Measurements from ENCODE around the gene RGS8. TPM values are rescaled to one million over a fixed set of nuclear protein-coding genes. Genes with fewer than 3 reads are reported as not detected.

RGS8 gene
- total RNA-seq, 1 experiment from 2014 or later: 0.66 TPM

- CTCF ChIA-PET: interaction anchor here (1.0 to 3.6 kb wide), 4 partner anchors 17 to 67 kb away, joined by 3 to 14 read pairs (median 4); no protein-coding TSS in a partner anchor
- no peak overlapping the region for H3K27ac Mint-ChIP-seq
- no peak for DNase-seq (ENCODE audit: low spot score)
These were observed 32.6 kb upstream of the RGS8 start for GRCh38 chr1:182716740-182717720.

GRCh38 chr1:182715531-182715930, 31.1 kb upstream of the RGS8 start:
- H3K9me3 Mint-ChIP-seq: no peaks in the 10 kb centered on the region
- DNase-seq (ENCODE audit: low spot score) (no peak), ATAC-seq (no peak)
- H3K27ac Mint-ChIP-seq: no peak overlapping the region
- ChIA-PET POLR2A (no interaction called here), CTCF (interaction anchor here (3.6 kb wide), 1 partner anchor 15 kb away, joined by 14 read pairs; no protein-coding TSS in a partner anchor)
- H3K4me3 Mint-ChIP-seq: no peak overlapping the region
- H3K36me3 Mint-ChIP-seq: no peaks in the 10 kb centered on the region
- no peaks in the 10 kb centered on the region for H3K27me3 Mint-ChIP-seq (ENCODE audit: low read depth)
- H3K4me1 Mint-ChIP-seq: peaks cover 9% of the 10 kb centered on the region
- TF ChIP-seq NFYB (CRISPR knock-in tag; conservative IDR thresholded peaks at IDR 0.05; ENCODE audit: low read depth): no peak
- no peak for TF ChIP-seq ATF1 (CRISPR knock-in tag; IDR thresholded peaks at IDR 0.05)
- TF ChIP-seq JAZF1 (CRISPR knock-in tag; IDR thresholded peaks at IDR 0.05): no peak
- no peak for TF ChIP-seq FOXK1 (CRISPR knock-in tag; IDR thresholded peaks at IDR 0.05)
- TF ChIP-seq E2F4 (CRISPR knock-in tag; IDR thresholded peaks at IDR 0.05; ENCODE audit: borderline replicate concordance, low read depth): no peak
- TF ChIP-seq PRDM15 (CRISPR knock-in tag; IDR thresholded peaks at IDR 0.05): no peak
- no peak for TF ChIP-seq CBFB (CRISPR knock-in tag; IDR thresholded peaks at IDR 0.05; ENCODE audit: low read depth)
- TF ChIP-seq RELA (CRISPR knock-in tag; IDR thresholded peaks at IDR 0.05; ENCODE audit: borderline replicate concordance): no peak
- no peak for TF ChIP-seq ELF4 (CRISPR knock-in tag; IDR thresholded peaks at IDR 0.05; ENCODE audit: low read depth)
- TF ChIP-seq MAX (CRISPR knock-in tag; IDR thresholded peaks at IDR 0.05): no peak
- no peak for TF ChIP-seq ZNF532 (CRISPR knock-in tag; IDR thresholded peaks at IDR 0.05; ENCODE audit: borderline replicate concordance)
- no peak for TF ChIP-seq SP1 (CRISPR knock-in tag; conservative IDR thresholded peaks at IDR 0.05)

More at GRCh38 chr1:182716740-182717720, 32.6 kb upstream of the RGS8 start:
- Mint-ChIP-seq H3K4me1 (peaks cover 9% of the 10 kb centered on the region), H3K36me3 (no peaks in the 10 kb centered on the region), H3K4me3 (no peak overlapping the region), H3K27me3 (ENCODE audit: low read depth) (no peaks in the 10 kb centered on the region), H3K9me3 (no peaks in the 10 kb centered on the region)
- POLR2A ChIA-PET: no interaction called here
- ATAC-seq: no peak
- TF ChIP-seq ZBTB21 (CRISPR knock-in tag; IDR thresholded peaks at IDR 0.05; ENCODE audit: borderline replicate concordance): no peak
- no peak for TF ChIP-seq NR3C1 (CRISPR knock-in tag; conservative IDR thresholded peaks at IDR 0.05; ENCODE audit: low read depth)
- TF ChIP-seq CDX4 (CRISPR knock-in tag; IDR thresholded peaks at IDR 0.05; ENCODE audit: borderline replicate concordance): no peak
- no peak for TF ChIP-seq ATF3 (CRISPR knock-in tag; conservative IDR thresholded peaks at IDR 0.05)
- TF ChIP-seq NFE2L1 (CRISPR knock-in tag; IDR thresholded peaks at IDR 0.05): no peak
- TF ChIP-seq ZSCAN18 (CRISPR knock-in tag; IDR thresholded peaks at IDR 0.05): no peak

Data from WTC11 (cell line).